Heart left ventricle (tissue), 16 donors: ENCODE data around the gene IFT43. TPM values are rescaled to one million over a fixed set of nuclear protein-coding genes. Genes with fewer than 3 reads are reported as not detected.

ENCODE experiments used
- ATAC-seq, 4 donors: fragments of 200-7000 bp; cut with Tn5 transposase; one replicate each; pipeline ENCODE4 v1.9.1; 2020 to 2022; ENCODE audit warnings: moderate library complexity in 4 of 4, mild to moderate bottlenecking in 3 of 4, moderate number of reproducible peaks in 1 of 4
- DNase-seq, 5 donors: peaks; one replicate each; pipeline ENCODE4 v3.0.0-alpha.2; 2020
- H3K27ac ChIP-seq, 12 donors: fragments of 200-600 bp; sonication (generic) in 4 of 12; one replicate each; pipeline versions ENCODE4 v1.5.0 to v1.8.0; 2016 to 2022; ENCODE audit warnings: mild to moderate bottlenecking in 2 of 12
- H3K27me3 ChIP-seq, 9 donors: fragments of 200-600 bp; sonication (generic) in 2 of 9; one replicate each; pipeline versions ENCODE4 v1.5.1 to v1.8.0; 2016 to 2022; ENCODE audit warnings: mild to moderate bottlenecking in 3 of 9
- H3K36me3 ChIP-seq, 9 donors: fragments of 200-600 bp; sonication (generic) in 2 of 9; one replicate each; pipeline versions ENCODE4 v1.5.0 to v1.8.0; 2018 to 2022; ENCODE audit warnings: mild to moderate bottlenecking in 2 of 9
- H3K4me1 ChIP-seq, 12 donors: fragments of 200-600 bp; sonication (generic) in 4 of 12; one replicate each; pipeline versions ENCODE4 v1.5.0 to v1.8.0; 2016 to 2022; ENCODE audit warnings: mild to moderate bottlenecking in 3 of 12
- H3K4me3 ChIP-seq, 12 donors: fragments of 200-600 bp; sonication (generic) in 4 of 12; one replicate each; pipeline versions ENCODE4 v1.5.0 to v1.8.0; 2017 to 2022; ENCODE audit warnings: mild to moderate bottlenecking in 9 of 12, moderate library complexity in 4 of 12
- H3K9me3 ChIP-seq, 12 donors: fragments of 200-600 bp; sonication (generic) in 4 of 12; one replicate each; pipeline versions ENCODE4 v1.5.0 to v1.8.0; 2016 to 2022; ENCODE audit warnings: mild to moderate bottlenecking in 1 of 12
- CTCF ChIP-seq, 12 donors: fragments of 200-600 bp; sonication (generic) in 4 of 12; IDR thresholded peaks; one replicate each; pipeline versions ENCODE4 v1.5.0 to v1.8.0; 2018 to 2022; ENCODE audit warnings: antibody characterized with exemption in 12 of 12, mild to moderate bottlenecking in 5 of 12
- POLR2A ChIP-seq, 2 donors: fragments of 450-650 bp; IDR thresholded peaks; one replicate each; pipeline ENCODE4 v1.6.1; 2017; ENCODE audit warnings: antibody characterized with exemption in 2 of 2, mild to moderate bottlenecking in 2 of 2, moderate library complexity in 2 of 2
- WGBS, 4 donors: extraction: QIAGEN DNeasy Blood & Tissue Kit in 2 of 4; methylation state at CpG; one replicate each; pipeline versions ENCODE4 v1.1.5 to v1.1.7; 2013 to 2018; 5-methylcytosine and 5-hydroxymethylcytosine counted together
- intact Hi-C, 10 donors: fragments of 100-400 bp; cut with DNase I; formaldehyde crosslinking; loops; one replicate each; pipeline versions ENCODE4 v1.11.1 to v1.14.2; 2022
- polyA plus RNA-seq, 2 donors: library from polyadenylated mRNA; stranded (reverse); fragments of 200-250 nt; gene quantifications; one replicate each; pipeline ENCODE4 v1.2.3, GENCODE V29; 2013
- total RNA-seq, 9 donors: library from RNA; depleted of rRNA in 2 of 9; stranded (reverse); fragments of >200 nt in 2 of 9; fragmentation: NEBNext Ultra II Directional in 3 of 9; extraction: Animal tissue kit (Norgen Biotek cat#: 25700) in 3 of 9; gene quantifications; one replicate each; pipeline versions ENCODE4 v1.1.0 to v1.2.4, GENCODE V29; 2016 to 2023
- donor health status: ischemic (EF 13 %, LVEDD 7.1; RV severe dilation, severe dysfunction).
- donor health status: healthy with polysubstance abuse.
- donor health status: DM: no; HTN: yes; CAD: no.
- donor health status: DM: no; HTN: no; CAD: no.
- donor health status: ischemic (EF 25% LVEDD 6.9; RV normal size, moderate dysfunction).
- donor health status: ischemic (EF 25% LVEDD 5.7; RV mildly dilated, moderate dysfunction).
- donor health status: healthy.
- donor health status: DM: yes; HTN: yes; CAD: no.
- donor health status: ischemic (EF 35%, LVEDD 5.7; RV mildly dilated, moderate dysfunction).
- donor health status: nonischemic (EF 11% LVEDD 7.7; RV severe dilation, severe dysfunction).
- donor health status: DM: yes; HTN: yes; CAD: no.
- donor health status: PGD.
- donor health status: ischemic (EF 29% LVEDD 5.4; RV normal size, mild dysfunction).
- donor health status: nonischemic (EF 23%, LVEDD 6.1; RV moderate dilation, normal function).

IFT43 gene
- total and polyA plus RNA-seq, 11 donors = 22.8 to 54.7 (median 30.8) TPM

GRCh38 chr14:75944607-75945241 is 40.8 kb upstream of the IFT43 start:
- TF ChIP-seq CTCF (IDR thresholded peaks at IDR 0.05) (no peak), POLR2A (IDR thresholded peaks at IDR 0.05) (no peak)
- Histone ChIP-seq H3K27me3 (no peaks in the 10 kb centered on the region), H3K36me3 (no peaks in the 10 kb centered on the region), H3K4me1 (peaks cover 0 to 8% (median 3%) of the 10 kb centered on the region in 12 donors), H3K27ac (no peak overlapping the region), H3K4me3 (no peak overlapping the region), H3K9me3 (no peaks in the 10 kb centered on the region)
- ATAC-seq (no peak), DNase-seq (no peak)
- intact Hi-C loops = no loop called here
- WGBS, 4 donors = 91 to 96% (median 94%) methylated on average over 4 of the region's 4 CpGs

GRCh38 chr14:75946785-75947184 is 38.8 kb upstream of the IFT43 start:
- Histone ChIP-seq H3K9me3 (no peaks in the 10 kb centered on the region), H3K4me1 (peaks cover 0 to 3% (median 0%) of the 10 kb centered on the region in 12 donors), H3K4me3 (no peak overlapping the region), H3K27ac (no peak overlapping the region), H3K27me3 (no peaks in the 10 kb centered on the region), H3K36me3 (no peaks in the 10 kb centered on the region)
- intact Hi-C loops = no loop called here
- 69 to 75% (median 71%) methylated on average over 5 of the region's 5 CpGs for WGBS, 4 donors
- DNase-seq = no peak
- TF ChIP-seq POLR2A (IDR thresholded peaks at IDR 0.05) (no peak), CTCF (IDR thresholded peaks at IDR 0.05) (no peak)
- peak in 3 of 4 donors; percentile 75 to 86 (median 77) for ATAC-seq

GRCh38 chr14:75952489-75952888 is 33.1 kb upstream of the IFT43 start:
- ATAC-seq (no peak), DNase-seq (no peak)
- no peak for TF ChIP-seq POLR2A (IDR thresholded peaks at IDR 0.05)
- no peak for TF ChIP-seq CTCF (IDR thresholded peaks at IDR 0.05)
- H3K27ac ChIP-seq = no peak overlapping the region
- no peaks in the 10 kb centered on the region for H3K27me3 ChIP-seq
- intact Hi-C loops = no loop called here
- peaks cover 0 to 15% (median 0%) of the 10 kb centered on the region in 9 donors for H3K36me3 ChIP-seq
- no peaks in the 10 kb centered on the region for H3K9me3 ChIP-seq
- H3K4me1 ChIP-seq = no peaks in the 10 kb centered on the region
- WGBS, 4 donors = 94 to 97% (median 95%) methylated on average over 3 of the region's 3 CpGs
- H3K4me3 ChIP-seq = no peak overlapping the region

DNA sequence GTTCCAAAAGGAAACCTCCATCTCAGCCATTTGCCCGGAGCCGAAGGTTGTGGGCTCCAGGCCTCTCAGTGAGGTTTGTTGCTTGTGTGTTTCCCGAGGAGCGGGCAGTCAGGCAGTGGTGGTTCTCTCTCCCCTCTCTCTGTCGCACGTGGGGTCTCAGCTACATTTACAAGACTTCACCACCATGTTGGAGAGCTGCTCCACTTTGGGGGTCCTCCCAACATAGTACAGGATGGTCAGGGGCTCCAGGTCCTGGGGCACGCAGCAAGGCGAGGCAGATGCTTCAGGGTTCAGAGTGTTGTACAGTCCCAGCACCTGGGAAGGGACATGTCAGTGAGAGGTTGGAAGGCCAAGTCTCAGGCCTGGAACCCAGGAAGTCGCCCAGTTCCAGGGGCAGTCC is 26.5 kb upstream of the IFT43 start:
- Histone ChIP-seq H3K9me3 (no peaks in the 10 kb centered on the region), H3K4me3 (no peak overlapping the region), H3K4me1 (no peaks in the 10 kb centered on the region), H3K27ac (no peak overlapping the region), H3K36me3 (peaks cover 0 to 77% (median 20%) of the 10 kb centered on the region in 9 donors), H3K27me3 (no peaks in the 10 kb centered on the region)
- intact Hi-C loops = no loop called here
- TF ChIP-seq CTCF (IDR thresholded peaks at IDR 0.05) (no peak), POLR2A (IDR thresholded peaks at IDR 0.05) (no peak)
- WGBS, 4 donors = 96 to 97% (median 96%) methylated on average over 5 to 9 of the region's 9 CpGs
- ATAC-seq = peak in 1 of 4 donors; percentile 21
- DNase-seq = no peak
